Measurements from ENCODE around the gene NUDT17.
"Not testable (repeated sequence)": the region's sequence is repeated elsewhere in the genome, so short reads cannot be mapped to it uniquely, and the experiment has no call there.

DNA sequence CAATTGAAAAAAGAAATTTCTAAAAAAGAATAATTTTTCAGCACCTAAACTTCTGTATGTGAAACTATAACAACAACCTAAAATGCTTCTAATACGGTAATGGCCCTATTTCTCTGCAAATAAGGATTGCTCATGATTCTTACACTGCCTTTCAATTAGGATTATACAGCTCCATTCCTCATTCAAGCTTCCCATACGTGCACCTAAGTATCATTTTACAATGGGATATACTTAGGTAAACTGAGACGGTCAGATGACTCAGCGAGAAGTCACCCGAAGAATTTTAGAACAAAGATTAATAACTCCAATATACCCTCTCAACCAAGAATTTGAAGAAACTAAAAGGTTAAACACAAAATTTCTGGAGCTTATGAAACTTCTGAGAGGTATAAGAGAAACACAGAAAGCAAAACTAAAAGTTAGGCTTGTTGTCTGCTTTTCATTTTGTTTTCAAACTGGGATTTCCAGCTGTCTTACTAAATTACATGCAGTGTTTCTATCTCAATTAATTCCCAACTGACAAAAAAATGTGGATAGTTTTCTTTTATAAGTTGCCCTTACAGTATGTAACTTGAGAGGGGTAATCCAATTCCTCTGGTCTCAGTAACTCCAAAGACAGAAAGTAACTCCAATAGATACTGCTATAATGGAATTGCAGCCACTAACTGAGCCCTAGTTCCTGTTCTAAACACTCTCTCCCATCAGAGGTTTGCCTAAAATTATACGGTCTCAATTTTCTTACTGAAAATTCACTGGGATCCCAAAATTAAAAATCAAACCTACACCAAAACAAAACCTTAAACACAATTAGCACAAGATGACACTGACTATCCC, 32.2 kb upstream of the NUDT17 start:
- not testable (repeated sequence) for TF ChIP-seq POLR2AphosphoS5, CTCF (IDR thresholded peaks at IDR 0.05)

Data from upper lobe of left lung (tissue), 4 donors.